MM.1S (cell line): Measurements from ENCODE around the gene PRKCD.

Experiments used
- CTCF ChIP-seq: fragments of 300-600 bp; sonication (generic); IDR thresholded peaks from 2 replicates; pipeline ENCODE4 v1.5.1; 2016; ENCODE audit warnings: antibody characterized with exemption, low read length, mixed read lengths
- EZH2 ChIP-seq: fragments of 300-600 bp; sonication (generic); optimal IDR thresholded peaks from 2 replicates; pipeline ENCODE3; 2017; ENCODE audit warnings: low read depth, mild to moderate bottlenecking, antibody characterized with exemption, low read length, mixed read lengths

GRCh38 chr3:53189276-53189675 is 28.3 kb downstream of the PRKCD start:
- no peak for TF ChIP-seq CTCF
- no peak for TF ChIP-seq EZH2
